Measurements from ENCODE around the gene DNAH7. TPM values are rescaled to one million over a fixed set of nuclear protein-coding genes. Genes with fewer than 3 reads are reported as not detected.

Gene DNAH7
- total and polyA plus RNA-seq, 9 of the 15 experiments (the other 6 are each of a cell fraction or from before 2014, with no cell fraction given), result 0.03 to 0.42 (median 0.18) TPM

DNA sequence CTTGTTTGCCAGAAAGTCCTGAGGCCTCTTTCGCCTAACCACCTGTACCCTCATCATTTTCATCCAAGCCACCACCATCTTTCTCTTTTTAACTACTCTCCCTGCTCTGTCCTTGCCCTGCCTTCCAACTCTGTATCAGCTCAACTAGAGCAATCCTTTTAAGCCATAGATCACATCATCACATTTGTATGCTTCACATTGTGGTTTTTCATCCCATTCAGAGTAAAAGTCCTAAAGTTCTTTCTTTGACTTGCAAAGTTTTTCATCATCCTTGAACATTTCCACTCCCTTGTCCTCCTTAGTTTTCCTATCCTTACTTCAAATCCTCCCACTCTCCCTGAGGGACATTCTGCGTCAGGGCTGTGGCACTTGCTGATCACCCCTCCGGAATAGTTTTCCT is 337.7 kb downstream of the DNAH7 start (continued):
- TF ChIP-seq, protein P1, sequence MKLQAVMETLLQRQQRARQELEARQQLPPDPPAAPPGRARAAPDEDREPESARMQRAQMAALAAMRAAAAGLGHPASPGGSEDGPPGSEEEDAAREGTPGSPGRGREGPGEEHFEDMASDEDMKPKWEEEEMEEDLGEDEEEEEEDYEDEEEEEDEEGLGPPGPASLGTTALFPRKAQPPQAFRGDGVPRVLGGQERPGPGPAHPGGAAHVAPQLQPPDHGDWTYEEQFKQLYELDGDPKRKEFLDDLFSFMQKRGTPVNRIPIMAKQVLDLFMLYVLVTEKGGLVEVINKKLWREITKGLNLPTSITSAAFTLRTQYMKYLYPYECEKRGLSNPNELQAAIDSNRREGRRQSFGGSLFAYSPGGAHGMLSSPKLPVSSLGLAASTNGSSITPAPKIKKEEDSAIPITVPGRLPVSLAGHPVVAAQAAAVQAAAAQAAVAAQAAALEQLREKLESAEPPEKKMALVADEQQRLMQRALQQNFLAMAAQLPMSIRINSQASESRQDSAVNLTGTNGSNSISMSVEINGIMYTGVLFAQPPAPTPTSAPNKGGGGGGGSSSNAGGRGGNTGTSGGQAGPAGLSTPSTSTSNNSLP (IDR thresholded peaks at IDR 0.05; ENCODE audit: borderline replicate concordance, low read depth, low read length), result no peak
- TF ChIP-seq ZNF316 (IDR thresholded peaks at IDR 0.05), result no peak

DNA sequence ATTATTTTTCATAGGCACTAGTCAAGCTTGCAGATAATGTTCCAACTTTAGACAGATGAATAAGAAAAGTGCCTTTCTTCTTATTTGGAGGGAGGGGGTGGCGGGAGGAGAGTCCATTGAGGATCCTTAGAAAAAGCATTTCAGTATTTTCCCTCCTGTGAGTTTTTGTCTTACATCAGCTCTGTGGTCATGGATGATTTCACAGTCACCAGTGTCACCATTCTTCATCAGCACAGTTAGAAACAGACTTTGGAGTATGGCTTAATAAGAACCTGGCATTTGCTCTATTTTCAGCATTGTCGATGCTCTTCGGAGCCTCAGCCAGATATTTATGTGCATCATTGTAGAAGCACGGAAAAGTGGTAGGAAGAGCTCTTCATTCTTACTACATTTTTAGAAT is 341.5 kb downstream of the DNAH7 start:
- no peak for DNase-seq (ENCODE audit: extremely low read depth in 1 of 4, low spot score in 3 of 4)
- Histone ChIP-seq H3K4me2 (ENCODE audit: insufficient read depth, low read length) (no peak overlapping the region), H3K79me2 (ENCODE audit: control insufficient read depth, insufficient read depth, low read length) (no peaks in the 10 kb centered on the region), H3K9me3 (replicated peaks; ENCODE audit: control insufficient read depth, insufficient read depth, low read depth, low read length) (no peaks in the 10 kb centered on the region), H4K20me1 (replicated peaks; ENCODE audit: control insufficient read depth, insufficient read depth, low read length) (no peaks in the 10 kb centered on the region; the same call in 1 of the 2 replicates), H2AFZ (ENCODE audit: low read depth, low read length) (no peak overlapping the region), H3K9ac (ENCODE audit: insufficient read depth in 1 of 2, low read depth in 2 of 2, low read length in 2 of 2) (no peak overlapping the region), H3K36me3 (ENCODE audit: control insufficient read depth, insufficient read depth, low read length) (peaks cover 41% of the 10 kb centered on the region; the same call in 1 of the 3 replicates), H3K27me3 (ENCODE audit: control insufficient read depth in 2 of 2, insufficient read depth in 2 of 2, low read length in 2 of 2) (no peaks in the 10 kb centered on the region), H3K27ac (ENCODE audit: extremely low read depth, low read depth, low read length) (no peak overlapping the region), H3K9me1 (ENCODE audit: control insufficient read depth, insufficient read depth, low read length) (no peaks in the 10 kb centered on the region), H3K4me1 (replicated peaks in 1 of 2; ENCODE audit: control insufficient read depth in 2 of 2, insufficient read depth in 2 of 2, low read length in 2 of 2) (no peaks in the 10 kb centered on the region), H3K4me3 (no peak overlapping the region)
- in situ Hi-C loops (cut with MboI) (no loop called here), intact Hi-C loops (cut with micrococcal nuclease) (no loop called here)
- FAIRE-seq, result no peak
- no TSS peak for BruUV-seq (replicated peaks)
- 89% methylated on average over 4 of the region's 4 CpGs for WGBS (ENCODE audit: insufficient coverage, low coverage, missing lambda C conversion rate)
- POLR2A ChIA-PET, result no interaction called here
- CTCF ChIA-PET (ENCODE audit: low intra/inter-chr PET ratio), result no interaction called here
- ATAC-seq, result no peak
- no peak for TF ChIP-seq DACH1 (IDR thresholded peaks at IDR 0.05; ENCODE audit: partially characterized antibody)
- TF ChIP-seq ZFP36 (IDR thresholded peaks at IDR 0.05; ENCODE audit: low read depth, low read length, partially characterized antibody), result no peak
- TF ChIP-seq HNRNPUL1 (IDR thresholded peaks at IDR 0.05; ENCODE audit: low read length), result no peak
- no peak for TF ChIP-seq CBFA2T2 (conservative IDR thresholded peaks at IDR 0.05)
- no peak for TF ChIP-seq TEAD2 (tag; IDR thresholded peaks at IDR 0.05)
- TF ChIP-seq, protein P2, sequence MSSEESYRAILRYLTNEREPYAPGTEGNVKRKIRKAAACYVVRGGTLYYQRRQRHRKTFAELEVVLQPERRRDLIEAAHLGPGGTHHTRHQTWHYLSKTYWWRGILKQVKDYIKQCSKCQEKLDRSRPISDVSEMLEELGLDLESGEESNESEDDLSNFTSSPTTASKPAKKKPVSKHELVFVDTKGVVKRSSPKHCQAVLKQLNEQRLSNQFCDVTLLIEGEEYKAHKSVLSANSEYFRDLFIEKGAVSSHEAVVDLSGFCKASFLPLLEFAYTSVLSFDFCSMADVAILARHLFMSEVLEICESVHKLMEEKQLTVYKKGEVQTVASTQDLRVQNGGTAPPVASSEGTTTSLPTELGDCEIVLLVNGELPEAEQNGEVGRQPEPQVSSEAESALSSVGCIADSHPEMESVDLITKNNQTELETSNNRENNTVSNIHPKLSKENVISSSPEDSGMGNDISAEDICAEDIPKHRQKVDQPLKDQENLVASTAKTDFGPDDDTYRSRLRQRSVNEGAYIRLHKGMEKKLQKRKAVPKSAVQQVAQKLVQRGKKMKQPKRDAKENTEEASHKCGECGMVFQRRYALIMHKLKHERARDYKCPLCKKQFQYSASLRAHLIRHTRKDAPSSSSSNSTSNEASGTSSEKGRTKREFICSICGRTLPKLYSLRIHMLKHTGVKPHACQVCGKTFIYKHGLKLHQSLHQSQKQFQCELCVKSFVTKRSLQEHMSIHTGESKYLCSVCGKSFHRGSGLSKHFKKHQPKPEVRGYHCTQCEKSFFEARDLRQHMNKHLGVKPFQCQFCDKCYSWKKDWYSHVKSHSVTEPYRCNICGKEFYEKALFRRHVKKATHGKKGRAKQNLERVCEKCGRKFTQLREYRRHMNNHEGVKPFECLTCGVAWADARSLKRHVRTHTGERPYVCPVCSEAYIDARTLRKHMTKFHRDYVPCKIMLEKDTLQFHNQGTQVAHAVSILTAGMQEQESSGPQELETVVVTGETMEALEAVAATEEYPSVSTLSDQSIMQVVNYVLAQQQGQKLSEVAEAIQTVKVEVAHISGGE (CRISPR knock-in tag; IDR thresholded peaks at IDR 0.05), result no peak
- TF ChIP-seq ETV1 (tag; conservative IDR thresholded peaks at IDR 0.05; ENCODE audit: low read depth), result no peak
- no peak for TF ChIP-seq PHB2 (IDR thresholded peaks at IDR 0.05; ENCODE audit: low read depth)
- no peak for TF ChIP-seq TRIM24 (IDR thresholded peaks at IDR 0.05)
- no peak for TF ChIP-seq ZBTB8A (IDR thresholded peaks at IDR 0.05; ENCODE audit: partially characterized antibody)
- TF ChIP-seq ZNF77 (CRISPR knock-in tag; IDR thresholded peaks at IDR 0.05), result no peak
- no peak for TF ChIP-seq XRCC4 (IDR thresholded peaks at IDR 0.05; ENCODE audit: extremely low read depth, insufficient read depth, insufficient read length)
- no peak for TF ChIP-seq PRPF4 (IDR thresholded peaks at IDR 0.05; ENCODE audit: insufficient read depth, low read depth, low read length, poor library complexity, severe bottlenecking)

All from K562 (cell line).